ENCODE measurements around the gene MYO19.

- TF ChIP-seq CTCF (IDR thresholded peaks at IDR 0.05) (no peak), POLR2A (IDR thresholded peaks at IDR 0.05) (no peak)
These were observed 25.2 kb downstream of the MYO19 start for GRCh38 chr17:36509272-36509985.

Measured in tibial nerve (tissue), 3 donors.